Duodenal mucosa (tissue), 2 donors: ENCODE measurements around the gene FADS1.

Experiments
- H3K27ac ChIP-seq: one replicate; pipeline ENCODE4 v1.7.0; 2013; ENCODE audit warnings: low read depth, low read length
- H3K27me3 ChIP-seq, 2 donors: one replicate each; pipeline ENCODE4 v1.7.0; 2013; ENCODE audit warnings: low read length in 2 of 2, control low read depth in 1 of 2; ENCODE audit not compliant: insufficient read depth in 2 of 2, control insufficient read depth in 1 of 2
- H3K36me3 ChIP-seq, 2 donors: one replicate each; pipeline ENCODE4 v1.7.0; 2013; ENCODE audit warnings: low read length in 2 of 2, control low read depth in 1 of 2; ENCODE audit not compliant: insufficient read depth in 2 of 2, control insufficient read depth in 1 of 2
- H3K4me1 ChIP-seq, 2 donors: one replicate each; pipeline ENCODE4 v1.7.0; 2013; ENCODE audit warnings: low read length in 2 of 2, control low read depth in 1 of 2; ENCODE audit not compliant: insufficient read depth in 2 of 2, control insufficient read depth in 1 of 2
- H3K4me3 ChIP-seq, 2 donors: one replicate each; pipeline ENCODE4 v1.7.0; 2013; ENCODE audit warnings: low read length in 2 of 2, low read depth in 1 of 2
- H3K9ac ChIP-seq, 2 donors: one replicate each; pipeline ENCODE4 v1.7.0; 2013; ENCODE audit warnings: low read length in 2 of 2, low read depth in 1 of 2
- H3K9me3 ChIP-seq, 2 donors: one replicate each; pipeline ENCODE4 v1.7.0; 2013; ENCODE audit warnings: low read length in 2 of 2, control low read depth in 1 of 2; ENCODE audit not compliant: control insufficient read depth in 1 of 2

The FADS1 gene

GRCh38 chr11:61784506-61784805 lies 32.3 kb downstream of the FADS1 start:
- no peak overlapping the region for H3K4me3 ChIP-seq
- H3K27me3 ChIP-seq = no peaks in the 10 kb centered on the region
- no peak overlapping the region for H3K9ac ChIP-seq
- H3K36me3 ChIP-seq = peaks cover 31 to 95% of the 10 kb centered on the region in 2 donors
- no peaks in the 10 kb centered on the region for H3K9me3 ChIP-seq
- no peaks in the 10 kb centered on the region for H3K4me1 ChIP-seq
- H3K27ac ChIP-seq = no peak overlapping the region

- Histone ChIP-seq H3K36me3 (peaks cover 25 to 93% of the 10 kb centered on the region in 2 donors), H3K27ac (no peak overlapping the region), H3K9me3 (no peaks in the 10 kb centered on the region), H3K9ac (no peak overlapping the region), H3K4me1 (no peaks in the 10 kb centered on the region), H3K4me3 (no peak overlapping the region), H3K27me3 (no peaks in the 10 kb centered on the region)
Observed at GRCh38 chr11:61783717-61784505, 32.9 kb downstream of the FADS1 start.

- H3K27me3 ChIP-seq = no peaks in the 10 kb centered on the region
Observed at GRCh38 chr11:61782841-61783240, 34.0 kb downstream of the FADS1 start.

GRCh38 chr11:61782299-61782698 lies 34.5 kb downstream of the FADS1 start:
- Histone ChIP-seq H3K9ac (no peak overlapping the region), H3K27ac (no peak overlapping the region), H3K36me3 (peaks cover 30 to 89% of the 10 kb centered on the region in 2 donors), H3K4me1 (no peaks in the 10 kb centered on the region), H3K9me3 (no peaks in the 10 kb centered on the region), H3K4me3 (no peak overlapping the region), H3K27me3 (no peaks in the 10 kb centered on the region)

More at GRCh38 chr11:61782841-61783240, 34.0 kb downstream of the FADS1 start:
- Histone ChIP-seq H3K4me1 (no peaks in the 10 kb centered on the region), H3K4me3 (no peak overlapping the region), H3K9ac (no peak overlapping the region), H3K9me3 (no peaks in the 10 kb centered on the region), H3K36me3 (peaks cover 31 to 91% of the 10 kb centered on the region in 2 donors), H3K27ac (no peak overlapping the region)

- Histone ChIP-seq H3K4me1 (no peaks in the 10 kb centered on the region), H3K9me3 (no peaks in the 10 kb centered on the region), H3K27me3 (no peaks in the 10 kb centered on the region), H3K27ac (no peak overlapping the region), H3K36me3 (peaks cover 32 to 88% of the 10 kb centered on the region in 2 donors), H3K9ac (no peak overlapping the region), H3K4me3 (no peak overlapping the region)
Observed at GRCh38 chr11:61781585-61781984, 35.2 kb downstream of the FADS1 start.

GRCh38 chr11:61780581-61781162 lies 36.1 kb downstream of the FADS1 start:
- Histone ChIP-seq H3K4me3 (no peak overlapping the region), H3K27me3 (no peaks in the 10 kb centered on the region), H3K4me1 (peaks cover 0 to 3% of the 10 kb centered on the region in 2 donors), H3K9me3 (no peaks in the 10 kb centered on the region), H3K36me3 (peaks cover 31 to 79% of the 10 kb centered on the region in 2 donors), H3K27ac (no peak overlapping the region), H3K9ac (no peak overlapping the region)

- no peaks in the 10 kb centered on the region for H3K27me3 ChIP-seq
- H3K4me3 ChIP-seq = no peak overlapping the region
- peaks cover 0 to 7% of the 10 kb centered on the region in 2 donors for H3K4me1 ChIP-seq
- H3K27ac ChIP-seq = no peak overlapping the region
- no peak overlapping the region for H3K9ac ChIP-seq
- H3K36me3 ChIP-seq = peaks cover 24 to 71% of the 10 kb centered on the region in 2 donors
- no peaks in the 10 kb centered on the region for H3K9me3 ChIP-seq
Observed at GRCh38 chr11:61779666-61780525, 36.9 kb downstream of the FADS1 start.

GRCh38 chr11:61778920-61779650 lies 37.7 kb downstream of the FADS1 start:
- no peak overlapping the region for H3K9ac ChIP-seq
- H3K9me3 ChIP-seq = no peaks in the 10 kb centered on the region
- H3K27ac ChIP-seq = no peak overlapping the region
- peaks cover 17 to 64% of the 10 kb centered on the region in 2 donors for H3K36me3 ChIP-seq
- peaks cover 0 to 7% of the 10 kb centered on the region in 2 donors for H3K4me1 ChIP-seq
- no peak overlapping the region for H3K4me3 ChIP-seq
- H3K27me3 ChIP-seq = no peaks in the 10 kb centered on the region

GRCh38 chr11:61778357-61778886 lies 38.4 kb downstream of the FADS1 start:
- H3K36me3 ChIP-seq = peaks cover 17 to 58% of the 10 kb centered on the region in 2 donors
- no peaks in the 10 kb centered on the region for H3K27me3 ChIP-seq
- H3K27ac ChIP-seq = no peak overlapping the region
- no peak overlapping the region for H3K9ac ChIP-seq
- peaks cover 0 to 7% of the 10 kb centered on the region in 2 donors for H3K4me1 ChIP-seq
- H3K9me3 ChIP-seq = no peaks in the 10 kb centered on the region
- H3K4me3 ChIP-seq = no peak overlapping the region
